HepG2 (cell line): ENCODE data around the gene ADAM15. TPM values are rescaled to one million over a fixed set of nuclear protein-coding genes. Genes with fewer than 3 reads are reported as not detected.

Source experiments
- ARNTL ChIP-seq: sonication (generic); formaldehyde crosslinking; IDR thresholded peaks from 2 replicates; pipeline ENCODE4 v1.4.0; 2020; ENCODE audit warnings: mild to moderate bottlenecking, missing genetic modification reagents
- CREM ChIP-seq, 2 experiments: sonication (generic) in 1 of 2; formaldehyde crosslinking in 1 of 2; IDR thresholded peaks; 2 replicates each; pipeline versions ENCODE4 v1.4.0 to v1.6.1; 2016 to 2020; ENCODE audit warnings: antibody characterized with exemption in 1 of 2, mild to moderate bottlenecking in 1 of 2, missing genetic modification reagents in 1 of 2
- GATAD2A ChIP-seq: IDR thresholded peaks from 2 replicates; pipeline ENCODE4 v1.6.1; 2016
- MLXIP ChIP-seq: sonication (generic); formaldehyde crosslinking; IDR thresholded peaks from 2 replicates; pipeline ENCODE4 v1.9.0; 2021; ENCODE audit warnings: missing genetic modification reagents, borderline replicate concordance
- NR2C2 ChIP-seq: sonication (generic); formaldehyde crosslinking; IDR thresholded peaks from 2 replicates; pipeline ENCODE4 v1.4.0; 2020; ENCODE audit warnings: missing genetic modification reagents, mild to moderate bottlenecking, moderate library complexity, borderline replicate concordance
- NR2F6 ChIP-seq, 2 experiments: IDR thresholded peaks; 2 replicates each; pipeline ENCODE4 v1.6.1; 2016; ENCODE audit warnings: antibody characterized with exemption in 1 of 2, mild to moderate bottlenecking in 1 of 2
- REST ChIP-seq, 2 experiments: IDR thresholded peaks; 2 replicates each; pipeline ENCODE4 v1.6.1; 2011 to 2012; ENCODE audit warnings: low read length in 2 of 2, borderline replicate concordance in 1 of 2, low read depth in 1 of 2, mild to moderate bottlenecking in 1 of 2, moderate library complexity in 1 of 2
- SALL1 ChIP-seq: sonication (generic); formaldehyde crosslinking; IDR thresholded peaks from 2 replicates; pipeline ENCODE4 v1.8.0; 2022; ENCODE audit warnings: mild to moderate bottlenecking, missing genetic modification reagents
- ZBTB10 ChIP-seq: sonication (generic); formaldehyde crosslinking; IDR thresholded peaks from 2 replicates; pipeline ENCODE4 v1.4.0; 2020; ENCODE audit warnings: missing genetic modification reagents, borderline replicate concordance
- ZNF605 ChIP-seq: sonication (generic); formaldehyde crosslinking; IDR thresholded peaks from 2 replicates; pipeline ENCODE4 v1.8.0; 2022; ENCODE audit warnings: mild to moderate bottlenecking, missing genetic modification reagents
- ZNF781 ChIP-seq: sonication (generic); formaldehyde crosslinking; IDR thresholded peaks from 2 replicates; pipeline ENCODE4 v1.5.1; 2020; ENCODE audit warnings: borderline replicate concordance, mild to moderate bottlenecking, missing genetic modification reagents; ENCODE audit errors: not compliant biosample characterization
- ZNF788 ChIP-seq: sonication (generic); formaldehyde crosslinking; IDR thresholded peaks from 2 replicates; pipeline ENCODE4 v1.5.0; 2020; ENCODE audit warnings: mild to moderate bottlenecking, missing genetic modification reagents, borderline replicate concordance
- ZXDC ChIP-seq: sonication (generic); formaldehyde crosslinking; IDR thresholded peaks from 2 replicates; pipeline ENCODE4 v1.5.0; 2020; ENCODE audit warnings: mild to moderate bottlenecking, missing genetic modification reagents
- polyA plus RNA-seq, 8 experiments: library from polyadenylated mRNA; depleted of rRNA in 3 of 8; stranded (reverse) in 7 of 8; unstranded in 1 of 8; fragments of >200 nt; fragmentation: Illumina TruSeq in 4 of 8; extraction: Trizol in 4 of 8; gene quantifications; 2 replicates each; pipeline versions ENCODE4 v1.2.1 to v1.2.3, GENCODE V29; 2011 to 2016; ENCODE audit warnings: low read depth in 4 of 8, missing spikeins in 1 of 8, mixed read lengths in 1 of 8; ENCODE audit not compliant: insufficient read depth in 1 of 8
- total RNA-seq, 5 experiments: library from RNA; depleted of rRNA; stranded (reverse); fragments of >200 nt; fragmentation: Illumina TruSeq; extraction: Trizol; gene quantifications; 2 replicates each; pipeline ENCODE4 v1.2.3, GENCODE V29; 2016; ENCODE audit warnings: low read depth in 1 of 5

The ADAM15 gene
- total and polyA plus RNA-seq, 2 of the 13 experiments (the other 11 are each of a cell fraction or from before 2014, with no cell fraction given): 17.9 to 25.6 TPM

- TF ChIP-seq REST (IDR thresholded peaks at IDR 0.05; ENCODE audit: borderline replicate concordance in 1 of 2, low read depth in 1 of 2, low read length in 2 of 2) (0 out of 4 replicates have a peak, but pooled peaks of 1 of the 2 experiments have one; percentile 26), GATAD2A (CRISPR knock-in tag) (peak; percentile 82), CREM (IDR thresholded peaks at IDR 0.05) (peak; percentile 42; the same call in 1 of the 2 replicates), CREM (CRISPR knock-in tag; IDR thresholded peaks at IDR 0.05) (no peak), ZNF781 (CRISPR knock-in tag) (no peak), SALL1 (CRISPR knock-in tag) (peak; percentile 66), ARNTL (CRISPR knock-in tag) (peak; percentile 70; the same call in 1 of the 2 replicates), MLXIP (CRISPR knock-in tag) (0 out of 2 replicates have a peak, but pooled peaks have one; percentile 19), ZXDC (CRISPR knock-in tag) (0 out of 2 replicates have a peak, but pooled peaks have one; percentile 40), NR2F6 (IDR thresholded peaks at IDR 0.05) (peak; percentile 32; the same call in 1 of the 2 replicates), NR2F6 (CRISPR knock-in tag; IDR thresholded peaks at IDR 0.05) (peak; percentile 44; the same call in 1 of the 2 replicates), NR2C2 (CRISPR knock-in tag) (peak; percentile 59; the same call in 1 of the 2 replicates), ZNF788 (CRISPR knock-in tag) (peak; percentile 37; the same call in 1 of the 2 replicates), ZNF605 (CRISPR knock-in tag) (peak; percentile 67), ZBTB10 (no peak)
Observed at GRCh38 chr1:155107309-155108264, 56.5 kb downstream of the ADAM15 start (continued).
